ENCODE results near the gene DYNC1LI2.

- TF ChIP-seq CTCF (conservative IDR thresholded peaks at IDR 0.05; ENCODE audit: low read length) (no peak), EZH2phosphoT487 (IDR thresholded peaks at IDR 0.05; ENCODE audit: borderline replicate concordance) (no peak)
Measured at GRCh38 chr16:66676599-66676998, 74.8 kb downstream of the DYNC1LI2 start.

Data from Loucy (cell line).